GM12892 (cell line): ENCODE data around the gene ZNF248.

Experiments
- POLR2A ChIP-seq: IDR thresholded peaks from 2 replicates; pipeline ENCODE4 v1.6.1; 2011; ENCODE audit warnings: low read depth, low read length, control low read depth
- POLR2AphosphoS5 ChIP-seq: IDR thresholded peaks from 2 replicates; pipeline ENCODE4 v1.6.1; 2011; ENCODE audit warnings: low read depth, low read length, control low read depth
- TAF1 ChIP-seq: IDR thresholded peaks from 2 replicates; pipeline ENCODE4 v1.6.1; 2011; ENCODE audit warnings: low read depth, mild to moderate bottlenecking, control low read depth, low read length, borderline replicate concordance

DNA sequence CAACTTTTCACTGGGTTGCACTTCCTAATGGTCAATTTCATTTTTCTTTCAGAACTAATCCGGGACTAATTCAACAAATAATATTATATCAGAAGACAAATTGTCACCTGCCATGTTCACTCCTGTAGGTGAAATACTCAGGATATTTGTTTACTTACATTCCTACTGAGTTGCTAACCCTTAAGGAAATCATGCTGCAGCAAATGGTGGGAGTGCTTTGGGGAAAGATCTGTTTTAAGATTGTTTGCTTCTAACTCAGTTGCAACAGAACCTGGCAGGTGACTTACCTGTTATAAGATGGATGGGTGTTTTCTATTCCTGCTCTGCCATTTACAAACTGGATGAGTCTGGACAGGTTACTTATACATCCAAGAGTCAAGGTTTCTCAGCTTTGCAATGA is 81.8 kb downstream of the ZNF248 start:
- TF ChIP-seq TAF1: no peak
- no peak for TF ChIP-seq POLR2AphosphoS5
- no peak for TF ChIP-seq POLR2A
